ENCODE results near the gene VANGL2.

The VANGL2 gene

GRCh38 chr1:160408864-160409263, 8.5 kb downstream of the VANGL2 start:
- H3K4me2 ChIP-seq = no peak overlapping the region
- H4K20me1 ChIP-seq (ENCODE audit: insufficient read depth) = no peaks in the 10 kb centered on the region
- no peaks in the 10 kb centered on the region for H3K27me3 ChIP-seq (ENCODE audit: insufficient read depth, low read depth)
- H3K27ac ChIP-seq = no peak overlapping the region
- no peak overlapping the region for H3K4me3 ChIP-seq (IDR thresholded peaks at IDR 0.05; ENCODE audit: insufficient read depth, low read depth, low read length)
- no peak overlapping the region for H2AFZ ChIP-seq (ENCODE audit: low read depth)
- no peaks in the 10 kb centered on the region for H3K79me2 ChIP-seq (ENCODE audit: insufficient read depth, low read depth)
- H3K4me1 ChIP-seq (ENCODE audit: low read depth, poor library complexity, severe bottlenecking) = no peaks in the 10 kb centered on the region
- no peaks in the 10 kb centered on the region for H3K36me3 ChIP-seq (ENCODE audit: insufficient read depth)
- TF ChIP-seq, protein P1, sequence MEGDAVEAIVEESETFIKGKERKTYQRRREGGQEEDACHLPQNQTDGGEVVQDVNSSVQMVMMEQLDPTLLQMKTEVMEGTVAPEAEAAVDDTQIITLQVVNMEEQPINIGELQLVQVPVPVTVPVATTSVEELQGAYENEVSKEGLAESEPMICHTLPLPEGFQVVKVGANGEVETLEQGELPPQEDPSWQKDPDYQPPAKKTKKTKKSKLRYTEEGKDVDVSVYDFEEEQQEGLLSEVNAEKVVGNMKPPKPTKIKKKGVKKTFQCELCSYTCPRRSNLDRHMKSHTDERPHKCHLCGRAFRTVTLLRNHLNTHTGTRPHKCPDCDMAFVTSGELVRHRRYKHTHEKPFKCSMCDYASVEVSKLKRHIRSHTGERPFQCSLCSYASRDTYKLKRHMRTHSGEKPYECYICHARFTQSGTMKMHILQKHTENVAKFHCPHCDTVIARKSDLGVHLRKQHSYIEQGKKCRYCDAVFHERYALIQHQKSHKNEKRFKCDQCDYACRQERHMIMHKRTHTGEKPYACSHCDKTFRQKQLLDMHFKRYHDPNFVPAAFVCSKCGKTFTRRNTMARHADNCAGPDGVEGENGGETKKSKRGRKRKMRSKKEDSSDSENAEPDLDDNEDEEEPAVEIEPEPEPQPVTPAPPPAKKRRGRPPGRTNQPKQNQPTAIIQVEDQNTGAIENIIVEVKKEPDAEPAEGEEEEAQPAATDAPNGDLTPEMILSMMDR (conservative IDR thresholded peaks at IDR 0.05; ENCODE audit: low read depth, low read length) = no peak
- no peak overlapping the region for H3K9ac ChIP-seq

GRCh38 chr1:160409486-160409885, 9.1 kb downstream of the VANGL2 start:
- H3K27ac ChIP-seq = no peak overlapping the region
- H3K4me1 ChIP-seq (ENCODE audit: low read depth, poor library complexity, severe bottlenecking) = no peaks in the 10 kb centered on the region
- H3K9ac ChIP-seq = no peak overlapping the region
- TF ChIP-seq, protein P1 (conservative IDR thresholded peaks at IDR 0.05; ENCODE audit: low read depth, low read length) = no peak
- no peak overlapping the region for H3K4me3 ChIP-seq (IDR thresholded peaks at IDR 0.05; ENCODE audit: insufficient read depth, low read depth, low read length)
- H3K36me3 ChIP-seq (ENCODE audit: insufficient read depth) = no peaks in the 10 kb centered on the region
- H3K27me3 ChIP-seq (ENCODE audit: insufficient read depth, low read depth) = no peaks in the 10 kb centered on the region
- no peak overlapping the region for H2AFZ ChIP-seq (ENCODE audit: low read depth)
- H3K4me2 ChIP-seq = no peak overlapping the region
- H4K20me1 ChIP-seq (ENCODE audit: insufficient read depth) = no peaks in the 10 kb centered on the region
- no peaks in the 10 kb centered on the region for H3K79me2 ChIP-seq (ENCODE audit: insufficient read depth, low read depth)

- Histone ChIP-seq H3K36me3 (ENCODE audit: insufficient read depth) (no peaks in the 10 kb centered on the region), H2AFZ (ENCODE audit: low read depth) (no peak overlapping the region), H3K27ac (no peak overlapping the region), H3K79me2 (ENCODE audit: insufficient read depth, low read depth) (no peaks in the 10 kb centered on the region), H3K4me3 (IDR thresholded peaks at IDR 0.05; ENCODE audit: insufficient read depth, low read depth, low read length) (no peak overlapping the region), H3K9ac (no peak overlapping the region), H3K4me1 (ENCODE audit: low read depth, poor library complexity, severe bottlenecking) (no peaks in the 10 kb centered on the region), H3K27me3 (ENCODE audit: insufficient read depth, low read depth) (no peaks in the 10 kb centered on the region; the same call in 1 of the 2 replicates), H3K4me2 (no peak overlapping the region), H4K20me1 (ENCODE audit: insufficient read depth) (no peaks in the 10 kb centered on the region)
- TF ChIP-seq, protein P1 (conservative IDR thresholded peaks at IDR 0.05; ENCODE audit: low read depth, low read length) = no peak
Observed at GRCh38 chr1:160410406-160411005, 10.1 kb downstream of the VANGL2 start.

DNA sequence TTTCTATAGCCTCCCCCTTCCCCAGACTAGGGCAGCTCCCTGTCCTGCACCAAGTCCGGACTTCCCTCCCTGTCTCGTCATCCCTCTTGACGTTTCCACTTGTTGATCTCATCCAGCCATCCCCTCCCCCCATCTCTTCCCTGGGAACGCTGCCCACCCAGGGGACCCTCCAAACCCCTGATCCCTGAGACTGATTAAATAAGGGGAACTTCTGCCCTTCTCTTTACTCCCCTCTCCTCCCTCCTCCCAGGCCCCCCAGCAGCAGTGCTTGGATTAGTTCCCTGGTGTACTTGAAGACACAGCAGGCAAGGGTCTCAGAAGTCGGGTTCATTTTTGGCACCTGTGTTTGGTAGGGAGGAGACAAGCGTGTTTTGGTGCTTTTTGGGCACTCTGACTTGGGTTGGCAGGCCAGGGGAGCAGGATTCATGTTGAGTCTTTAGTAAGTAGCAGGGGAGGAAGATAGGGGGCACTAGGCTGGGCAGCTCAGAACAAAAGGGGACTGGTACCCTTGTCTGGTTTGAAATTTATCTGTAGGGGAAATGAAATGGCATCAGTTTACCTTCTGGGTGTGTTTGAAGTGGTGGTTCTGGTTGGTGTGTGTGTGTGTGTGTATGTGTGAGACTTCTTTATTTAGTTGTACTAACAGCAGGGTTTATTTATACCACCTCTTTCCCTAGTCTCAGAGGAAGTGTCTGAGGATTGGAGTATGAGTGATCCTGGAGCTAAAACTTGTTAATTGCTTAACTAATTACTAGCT, 11.1 kb downstream of the VANGL2 start:
- no peaks in the 10 kb centered on the region for H3K79me2 ChIP-seq (ENCODE audit: insufficient read depth, low read depth)
- H3K27me3 ChIP-seq (ENCODE audit: insufficient read depth, low read depth) = no peaks in the 10 kb centered on the region; the same call in 1 of the 2 replicates
- TF ChIP-seq, protein P1 (conservative IDR thresholded peaks at IDR 0.05; ENCODE audit: low read depth, low read length) = no peak
- H3K36me3 ChIP-seq (ENCODE audit: insufficient read depth) = no peaks in the 10 kb centered on the region
- no peak overlapping the region for H3K27ac ChIP-seq
- H3K4me2 ChIP-seq = no peak overlapping the region
- no peak overlapping the region for H3K4me3 ChIP-seq (IDR thresholded peaks at IDR 0.05; ENCODE audit: insufficient read depth, low read depth, low read length)
- H4K20me1 ChIP-seq (ENCODE audit: insufficient read depth) = no peaks in the 10 kb centered on the region
- H3K9ac ChIP-seq = no peak overlapping the region
- no peak overlapping the region for H2AFZ ChIP-seq (ENCODE audit: low read depth)
- no peaks in the 10 kb centered on the region for H3K4me1 ChIP-seq (ENCODE audit: low read depth, poor library complexity, severe bottlenecking)

Measured in KMS-11 (cell line).